GM12864 (cell line): ENCODE results near the gene LNX2.

Experiments used
- DNase-seq: peaks from one replicate; pipeline ENCODE4 v3.0.0-alpha.2; 2011; ENCODE audit warnings: low read depth
- H3K4me3 ChIP-seq: 2 replicates; pipeline ENCODE4 v1.5.1; 2011; ENCODE audit warnings: mild to moderate bottlenecking, low read depth, low read length, control low read depth
- TF ChIP-seq, protein P1 (sequence below): IDR thresholded peaks from 2 replicates; pipeline ENCODE4 v1.5.1; 2011; ENCODE audit warnings: low read depth, mild to moderate bottlenecking, moderate library complexity, low read length, control low read depth, inconsistent platforms; ENCODE audit errors: missing control alignments

LNX2 gene

DNA sequence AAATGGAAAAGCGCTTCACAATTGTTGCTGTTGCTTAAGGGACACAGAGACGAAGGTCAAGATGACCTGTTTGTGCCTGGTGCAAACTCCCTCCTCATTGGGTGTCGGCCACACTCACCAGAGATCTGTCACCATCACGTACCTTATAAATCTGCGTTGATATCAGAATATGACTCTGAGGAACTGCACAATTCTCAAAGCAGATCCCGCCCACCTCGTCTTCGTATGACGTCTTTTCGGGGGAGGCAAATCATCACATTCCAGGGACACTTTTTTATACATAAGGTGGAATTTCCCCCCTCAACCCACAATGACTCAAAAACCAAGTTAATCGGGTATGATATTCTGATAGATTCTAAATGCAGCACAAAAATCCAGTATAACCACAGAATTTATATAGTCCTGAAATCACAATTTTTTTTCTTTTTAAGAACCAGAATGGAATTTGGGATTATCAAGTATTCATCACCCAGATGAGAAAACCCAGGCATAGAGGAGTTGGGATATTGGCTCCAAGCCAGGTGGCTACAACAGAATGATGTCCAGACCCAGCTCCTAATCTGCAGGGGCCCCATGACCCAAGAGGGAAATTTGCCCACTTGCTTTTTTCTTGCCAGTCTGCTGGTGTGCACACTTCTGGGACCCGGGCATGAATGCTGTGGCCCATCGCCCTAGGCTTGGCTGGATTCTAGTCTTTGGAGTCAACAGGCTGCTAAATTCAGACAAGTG is 119.4 kb downstream of the LNX2 start:
- TF ChIP-seq, protein P1, sequence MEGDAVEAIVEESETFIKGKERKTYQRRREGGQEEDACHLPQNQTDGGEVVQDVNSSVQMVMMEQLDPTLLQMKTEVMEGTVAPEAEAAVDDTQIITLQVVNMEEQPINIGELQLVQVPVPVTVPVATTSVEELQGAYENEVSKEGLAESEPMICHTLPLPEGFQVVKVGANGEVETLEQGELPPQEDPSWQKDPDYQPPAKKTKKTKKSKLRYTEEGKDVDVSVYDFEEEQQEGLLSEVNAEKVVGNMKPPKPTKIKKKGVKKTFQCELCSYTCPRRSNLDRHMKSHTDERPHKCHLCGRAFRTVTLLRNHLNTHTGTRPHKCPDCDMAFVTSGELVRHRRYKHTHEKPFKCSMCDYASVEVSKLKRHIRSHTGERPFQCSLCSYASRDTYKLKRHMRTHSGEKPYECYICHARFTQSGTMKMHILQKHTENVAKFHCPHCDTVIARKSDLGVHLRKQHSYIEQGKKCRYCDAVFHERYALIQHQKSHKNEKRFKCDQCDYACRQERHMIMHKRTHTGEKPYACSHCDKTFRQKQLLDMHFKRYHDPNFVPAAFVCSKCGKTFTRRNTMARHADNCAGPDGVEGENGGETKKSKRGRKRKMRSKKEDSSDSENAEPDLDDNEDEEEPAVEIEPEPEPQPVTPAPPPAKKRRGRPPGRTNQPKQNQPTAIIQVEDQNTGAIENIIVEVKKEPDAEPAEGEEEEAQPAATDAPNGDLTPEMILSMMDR = no peak
- no peak overlapping the region for H3K4me3 ChIP-seq
- DNase-seq = no peak

DNA sequence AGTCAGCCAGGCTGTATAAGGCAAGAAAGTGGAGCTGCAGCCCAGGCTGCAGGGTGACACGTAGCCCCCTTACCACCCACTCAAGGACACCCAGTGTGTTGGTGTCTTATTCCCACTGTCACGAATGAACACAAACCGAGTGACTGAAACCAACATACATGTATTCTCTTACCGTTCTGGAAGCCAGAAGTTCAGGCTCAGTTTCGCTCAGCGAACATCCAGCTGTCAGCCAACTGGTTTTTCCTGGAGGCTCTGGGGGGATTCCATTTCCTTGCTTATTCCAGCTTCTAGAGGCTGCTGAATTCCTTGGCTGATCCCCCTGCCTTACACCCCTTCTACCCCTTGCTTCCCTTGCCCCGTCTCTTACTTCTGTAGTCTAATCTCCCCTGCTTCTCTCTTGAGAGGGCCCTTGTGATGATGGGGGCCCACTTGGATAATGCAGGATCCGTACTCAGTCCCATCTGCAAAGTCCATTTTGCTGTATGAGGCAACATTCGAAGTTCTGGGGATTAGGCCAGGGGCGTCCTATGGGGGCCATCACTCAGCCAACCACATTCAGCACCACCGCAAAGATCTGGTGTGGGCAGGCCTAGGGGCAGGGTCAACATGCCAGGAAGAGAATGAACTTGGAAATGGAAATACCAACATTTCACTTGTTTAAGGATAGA is 122.6 kb downstream of the LNX2 start:
- DNase-seq = no peak
- TF ChIP-seq, protein P1 = no peak
- no peak overlapping the region for H3K4me3 ChIP-seq

DNA sequence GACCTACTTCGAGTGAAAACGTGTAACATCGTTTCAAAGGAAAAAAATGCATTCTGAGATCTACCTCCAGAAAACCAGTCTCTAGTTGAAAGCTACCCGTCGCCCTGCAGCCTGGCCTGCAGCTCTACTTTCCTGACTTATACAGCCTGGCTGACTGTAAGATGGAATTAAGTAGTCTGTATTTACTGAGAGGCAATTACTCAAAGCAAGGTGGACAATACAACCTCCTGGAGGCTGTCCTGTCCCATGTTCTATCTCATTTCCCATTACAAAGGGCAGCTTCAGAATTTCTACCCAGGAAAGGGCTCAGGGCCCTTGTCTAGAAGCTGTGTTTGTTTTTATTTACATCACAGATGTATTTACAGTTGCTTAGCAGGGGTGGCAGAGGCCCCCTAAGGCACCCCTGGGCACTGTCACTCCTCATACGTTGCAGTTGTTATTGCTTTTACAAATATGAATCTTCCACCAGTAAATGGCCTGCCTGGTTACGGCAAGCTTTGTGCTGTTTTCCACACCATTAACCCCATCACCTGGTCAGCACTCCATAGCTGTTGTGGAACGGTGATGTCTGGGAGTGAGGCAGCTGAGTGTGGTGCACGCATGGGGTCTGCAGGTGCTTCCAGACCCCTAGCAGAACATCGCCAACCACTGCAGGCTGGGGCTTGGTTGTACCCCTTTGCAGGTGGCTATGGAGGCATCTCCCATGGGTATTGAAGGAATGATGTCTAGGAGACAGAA is 123.6 kb downstream of the LNX2 start:
- TF ChIP-seq, protein P1 = no peak
- DNase-seq = no peak
- no peak overlapping the region for H3K4me3 ChIP-seq

DNA sequence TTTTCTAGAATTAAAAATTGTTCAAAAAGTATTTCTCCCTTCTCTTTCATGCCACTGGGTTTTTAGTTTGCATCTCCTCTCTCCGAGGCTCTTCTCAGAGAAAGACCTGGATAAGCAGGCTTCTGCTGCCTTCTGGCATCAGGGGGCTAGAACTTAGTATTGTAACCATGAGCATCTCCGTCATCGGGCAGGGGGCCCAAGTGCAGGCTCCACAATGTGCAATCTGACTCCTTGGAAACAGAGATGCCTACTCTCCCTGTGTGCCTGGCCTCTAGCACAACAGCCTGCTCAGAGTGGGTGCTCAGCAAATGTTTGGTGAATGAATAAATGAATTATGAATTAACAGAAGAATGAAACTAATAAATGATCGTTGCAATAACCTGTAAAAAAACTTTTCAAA is 124.3 kb downstream of the LNX2 start:
- H3K4me3 ChIP-seq = no peak overlapping the region
- TF ChIP-seq, protein P1 = no peak
- no peak for DNase-seq
